ENCODE data around the gene KRTAP5-2.
"Not testable (repeated sequence)": the region's sequence is repeated elsewhere in the genome, so short reads cannot be mapped to it uniquely, and the experiment has no call there.

The KRTAP5-2 gene

GRCh38 chr11:1586699-1587098 lies 11.4 kb downstream of the KRTAP5-2 start:
- no peak for DNase-seq

DNA sequence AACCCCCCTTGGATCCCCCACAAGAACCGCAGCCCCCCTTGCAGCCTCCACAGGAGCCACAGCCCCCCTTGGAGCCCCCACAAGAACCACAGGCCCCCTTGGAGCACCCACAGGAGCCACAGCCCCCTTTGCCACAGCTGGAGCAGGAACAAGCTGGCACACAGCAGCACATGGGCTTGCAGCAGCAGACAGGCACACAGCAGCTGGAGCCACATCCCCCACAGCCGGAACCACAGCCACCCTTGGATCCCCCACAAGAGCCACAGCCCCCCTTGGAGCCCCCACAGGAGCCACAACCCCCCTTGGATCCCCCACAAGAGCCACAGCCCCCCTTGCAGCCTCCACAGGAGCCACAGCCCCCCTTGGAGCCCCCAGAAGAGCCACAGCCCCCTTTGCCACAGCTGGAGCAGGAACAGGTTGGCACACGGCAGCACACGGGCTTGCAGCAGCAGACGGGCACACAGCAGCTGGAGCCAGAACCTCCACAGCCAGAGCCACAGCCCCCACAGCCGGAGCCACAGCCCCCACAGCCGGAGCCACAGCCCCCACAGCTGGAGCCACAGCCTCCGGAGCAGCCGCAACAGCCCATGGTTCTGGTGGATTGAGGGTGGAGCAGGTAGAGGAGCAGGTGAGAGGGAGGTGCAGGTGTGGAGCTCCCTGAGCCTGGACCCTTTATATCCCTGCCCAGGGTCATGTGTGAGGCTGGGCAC lies 13.3 kb downstream of the KRTAP5-2 start, which contains the start of gene KRTAP5-1:
KRTAP5-1 (minus strand) TSS at position 623 of the 710 bp plus-strand sequence; CDS start at position 589, 34 bp downstream.
- DNase-seq: not testable (repeated sequence)

DNA sequence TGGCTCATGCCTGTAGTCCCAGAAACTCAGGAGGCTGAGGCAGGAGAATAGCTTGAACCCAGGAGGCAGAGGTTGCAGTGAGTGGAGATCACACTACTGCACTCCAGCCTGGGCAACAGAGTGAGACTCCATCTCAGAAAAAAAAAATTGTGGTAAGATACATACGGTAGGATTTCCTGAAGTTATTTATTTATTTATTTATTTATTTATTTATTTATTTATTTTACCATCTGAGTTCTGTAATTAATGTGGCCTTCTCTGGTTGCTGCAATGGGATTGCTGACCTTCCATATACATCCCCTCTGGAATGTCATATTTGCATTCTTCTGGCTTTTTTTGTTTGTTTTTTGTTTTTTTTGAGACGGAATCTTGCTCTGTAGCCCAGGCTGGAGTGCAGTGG lies 15.2 kb downstream of the KRTAP5-2 start:
- not testable (repeated sequence) for DNase-seq

DNA sequence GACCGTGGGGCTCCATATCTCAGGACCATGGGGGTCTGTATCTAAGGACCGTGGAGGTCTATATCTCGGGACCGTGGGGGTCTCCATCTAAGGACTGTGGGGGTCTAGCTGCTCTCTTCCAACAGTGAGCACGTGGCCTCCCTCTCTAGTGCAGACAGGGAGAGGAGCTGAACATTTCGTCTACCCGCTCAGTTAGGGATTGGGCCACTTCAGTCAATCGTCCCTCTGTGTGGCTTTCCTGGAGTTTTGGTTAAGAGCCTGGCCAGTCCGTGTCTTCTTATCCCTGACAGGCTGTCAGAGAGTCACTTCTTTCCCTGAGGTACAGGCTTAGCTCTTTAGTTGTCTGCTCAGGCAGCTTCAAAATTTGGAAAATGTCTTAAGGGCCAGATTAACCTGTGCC lies 16.1 kb downstream of the KRTAP5-2 start:
- no peak for DNase-seq

- no peak for DNase-seq
Observed at GRCh38 chr11:1576825-1577224, 21.3 kb downstream of the KRTAP5-2 start.

- DNase-seq: not testable (repeated sequence)
Observed at GRCh38 chr11:1575756-1576155, 22.3 kb downstream of the KRTAP5-2 start.

DNA sequence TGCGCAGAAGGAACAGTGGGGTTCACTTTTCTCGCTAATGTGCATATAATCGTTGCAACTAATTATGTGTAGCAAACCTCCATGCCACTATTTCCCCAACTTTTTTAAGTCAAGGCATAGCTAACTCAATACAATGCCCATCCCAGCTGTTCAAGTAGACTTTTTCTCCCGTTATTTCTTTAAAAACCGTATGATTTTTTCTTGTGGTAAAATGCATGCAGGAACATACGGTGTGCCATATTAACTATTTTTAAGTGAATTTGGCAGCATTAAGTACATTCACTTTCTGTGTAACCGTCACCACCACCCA lies 23.2 kb downstream of the KRTAP5-2 start:
- DNase-seq: no peak

DNA sequence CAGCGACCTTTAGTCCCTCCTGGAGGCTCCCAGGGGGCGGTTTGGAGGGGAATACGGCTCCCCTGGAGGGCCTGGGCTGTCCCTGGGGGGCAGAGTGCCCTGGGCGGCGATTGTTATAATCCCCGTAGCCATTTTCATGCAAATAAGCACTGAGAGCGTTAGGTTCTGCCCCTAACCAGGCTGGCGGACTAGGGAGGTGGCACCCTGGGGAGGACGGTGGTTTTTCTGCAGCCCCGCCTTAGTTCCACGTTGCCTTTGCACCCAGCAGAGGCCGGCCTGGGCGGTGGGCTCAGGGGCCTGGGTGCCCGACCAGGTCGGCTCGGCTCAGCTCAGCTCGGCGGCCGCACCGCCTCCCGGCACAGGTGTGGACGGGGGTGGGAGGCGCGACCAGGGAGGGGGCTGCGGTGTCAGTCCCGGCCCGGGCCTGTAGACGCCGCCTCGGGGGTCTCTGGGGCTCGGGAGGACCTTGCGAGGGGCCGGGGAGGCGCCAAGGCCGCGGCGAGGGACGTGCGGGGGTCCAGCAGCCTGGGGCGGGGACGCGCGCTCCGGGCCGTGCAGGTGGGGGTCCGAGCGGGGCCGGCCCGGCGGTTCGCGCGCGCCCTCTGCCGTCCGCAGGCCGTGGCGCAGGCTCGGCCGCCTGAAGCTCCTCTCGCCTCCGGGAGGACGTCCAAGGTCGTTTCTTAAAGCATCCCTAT lies 23.7 kb downstream of the KRTAP5-2 start:
- DNase-seq: peak; percentile 58

DNA sequence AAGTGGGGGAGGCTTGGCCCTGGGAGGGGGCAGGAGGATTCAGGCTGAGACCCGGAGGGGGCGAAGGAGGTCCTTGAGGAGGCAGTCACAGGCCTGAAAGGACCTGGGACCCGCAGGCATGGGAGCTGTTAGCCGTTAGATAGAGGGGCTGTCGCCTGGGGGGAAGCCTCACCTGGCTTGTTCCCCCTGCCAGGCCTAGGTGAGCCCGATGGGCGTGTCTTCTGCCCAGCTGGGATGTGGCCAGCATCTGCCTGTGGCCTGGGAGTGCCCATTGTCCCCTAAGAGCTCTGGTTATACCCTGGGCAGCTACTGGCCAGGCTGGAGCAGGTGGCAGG lies 24.2 kb downstream of the KRTAP5-2 start:
- no peak for DNase-seq

DNA sequence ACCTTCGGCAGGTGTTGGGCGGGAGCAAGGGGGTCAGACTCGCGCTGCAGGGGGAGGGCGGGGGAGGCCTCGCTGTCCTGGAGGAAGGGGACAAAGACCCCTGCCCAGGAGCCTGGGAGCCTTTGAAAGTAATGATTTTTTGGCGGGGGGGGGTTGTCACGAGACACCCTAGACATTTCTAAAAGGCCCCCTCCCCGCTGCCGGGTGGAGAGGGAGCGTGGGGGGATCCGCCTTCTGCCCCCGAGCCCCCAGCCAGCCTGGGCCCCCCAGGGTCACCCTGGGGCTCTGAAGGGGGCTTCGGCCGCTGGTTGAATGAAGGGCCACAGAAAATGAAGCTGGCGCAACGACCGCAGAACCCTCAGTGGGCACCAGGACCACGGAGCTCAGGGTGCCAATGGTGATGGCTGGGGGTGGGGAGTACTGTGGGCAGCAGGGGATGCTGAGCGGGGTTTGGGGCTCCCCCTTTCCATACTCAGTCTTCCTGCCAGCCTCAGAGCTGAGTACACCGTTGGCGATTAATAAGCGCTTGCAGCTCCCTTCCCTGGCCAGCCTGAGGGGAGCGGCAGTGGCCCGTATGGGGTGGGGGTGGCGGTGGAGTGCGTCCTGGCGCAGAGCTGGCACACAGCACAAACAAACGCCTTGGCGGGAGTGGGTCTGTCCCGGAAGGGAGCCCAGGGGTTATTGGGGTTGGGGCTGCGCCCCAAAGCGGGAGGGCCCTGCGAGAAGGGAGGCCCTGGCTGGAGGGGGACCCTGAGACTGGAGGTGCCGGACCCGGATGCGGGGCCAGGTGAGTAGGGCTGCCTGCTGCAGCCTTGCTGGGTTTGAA lies 24.8 kb downstream of the KRTAP5-2 start:
- peak; percentile 21 for DNase-seq

- peak; percentile 91 for DNase-seq
Observed at GRCh38 chr11:1572197-1573076, 25.7 kb downstream of the KRTAP5-2 start, which contains the start of gene DUSP8. DUSP8 (minus strand) TSS chr11:1572271; CDS start chr11:1565826, 6,445 bp downstream.

- DNase-seq: no peak
Observed at GRCh38 chr11:1571760-1572196, 26.3 kb downstream of the KRTAP5-2 start.

- DNase-seq: no peak
Observed at GRCh38 chr11:1570896-1571759, 27.0 kb downstream of the KRTAP5-2 start.

DNA sequence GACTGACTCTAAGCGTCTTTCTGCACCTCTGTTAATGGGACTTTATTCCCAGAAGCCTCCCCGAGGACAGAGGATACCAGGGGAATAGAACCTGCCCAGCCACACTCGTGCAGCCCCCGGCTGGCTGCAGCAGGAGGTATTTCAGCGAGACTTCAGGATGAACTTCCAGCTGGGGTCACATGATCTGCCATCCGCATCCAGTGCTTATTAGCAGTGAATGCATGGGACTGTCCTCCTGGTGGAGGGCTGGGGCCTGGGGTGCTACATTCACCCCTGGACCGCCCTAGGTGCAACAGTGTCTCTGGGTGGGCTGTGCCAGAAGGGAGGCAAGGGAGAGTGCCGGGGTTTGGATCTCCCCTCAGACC lies 27.6 kb downstream of the KRTAP5-2 start:
- DNase-seq: no peak

- DNase-seq: no peak
Observed at GRCh38 chr11:1570001-1570453, 28.1 kb downstream of the KRTAP5-2 start.

- DNase-seq: no peak
Observed at GRCh38 chr11:1569251-1569780, 28.8 kb downstream of the KRTAP5-2 start.

GRCh38 chr11:1568441-1568911 lies 29.6 kb downstream of the KRTAP5-2 start:
- no peak for DNase-seq

DNA sequence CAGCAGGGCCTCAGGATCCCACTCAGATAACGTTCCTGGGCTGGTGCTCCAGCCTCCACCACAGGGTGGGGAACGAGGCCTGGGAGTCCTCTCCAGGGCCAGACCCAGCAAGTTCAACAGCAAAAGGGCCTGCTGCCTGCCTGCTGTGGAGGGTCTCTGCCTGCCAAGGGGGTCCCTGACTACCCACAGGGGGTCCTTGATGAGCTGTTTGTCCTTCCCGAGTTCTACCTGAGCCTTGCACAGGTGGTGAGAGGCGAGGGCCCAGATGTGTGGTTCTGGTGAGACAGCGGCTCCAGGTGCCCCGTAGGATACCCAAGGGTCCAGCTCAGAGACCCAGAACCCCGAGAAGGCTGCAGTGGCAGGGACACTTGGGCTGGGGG lies 30.4 kb downstream of the KRTAP5-2 start:
- no peak for DNase-seq

GRCh38 chr11:1567052-1567720 lies 30.9 kb downstream of the KRTAP5-2 start:
- no peak for DNase-seq

DNA sequence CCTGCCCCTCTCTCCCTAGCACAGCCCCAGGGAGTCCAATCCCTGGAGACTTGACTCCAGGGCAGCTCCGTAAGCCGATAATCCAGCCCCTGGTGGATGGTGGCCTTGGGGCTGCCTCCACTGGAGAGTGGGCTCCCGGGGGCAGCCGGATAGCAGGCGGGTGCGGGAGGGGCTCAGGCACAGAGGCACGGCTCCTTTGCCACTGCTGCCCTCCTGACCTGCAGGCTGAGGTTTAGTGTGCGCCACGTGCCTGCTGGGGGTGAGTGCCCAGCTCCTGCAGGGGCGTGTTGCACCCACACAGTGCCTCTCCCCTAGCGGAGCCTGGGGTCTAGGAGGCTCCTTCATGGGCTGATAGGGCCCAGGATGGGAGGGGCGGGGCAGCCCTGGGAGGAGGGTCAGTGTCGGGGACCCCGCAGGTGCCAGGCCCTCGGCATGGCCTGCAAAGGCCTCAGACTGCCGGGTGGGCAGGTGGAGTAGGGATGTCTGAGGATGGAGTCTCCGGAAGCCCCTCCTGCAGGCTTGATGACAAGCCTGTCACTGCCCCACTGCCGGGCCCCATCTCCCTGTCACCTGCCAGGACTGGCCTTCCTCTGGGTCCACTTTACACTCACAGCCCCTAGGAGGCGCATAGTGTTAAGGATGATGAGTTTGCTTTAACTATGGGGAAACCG lies 31.6 kb downstream of the KRTAP5-2 start:
- DNase-seq: no peak

All from activated effector memory CD4-positive, alpha-beta T cell treated with Interleukin-2 at 50 U/mL for 16 hours (primary cell).